ENCODE data around the gene LOXL4. TPM values are rescaled to one million over a fixed set of nuclear protein-coding genes. Genes with fewer than 3 reads are reported as not detected.

The LOXL4 gene
- polyA plus RNA-seq, 4 donors, result 3.4 to 4.9 (median 4.5) TPM

DNA sequence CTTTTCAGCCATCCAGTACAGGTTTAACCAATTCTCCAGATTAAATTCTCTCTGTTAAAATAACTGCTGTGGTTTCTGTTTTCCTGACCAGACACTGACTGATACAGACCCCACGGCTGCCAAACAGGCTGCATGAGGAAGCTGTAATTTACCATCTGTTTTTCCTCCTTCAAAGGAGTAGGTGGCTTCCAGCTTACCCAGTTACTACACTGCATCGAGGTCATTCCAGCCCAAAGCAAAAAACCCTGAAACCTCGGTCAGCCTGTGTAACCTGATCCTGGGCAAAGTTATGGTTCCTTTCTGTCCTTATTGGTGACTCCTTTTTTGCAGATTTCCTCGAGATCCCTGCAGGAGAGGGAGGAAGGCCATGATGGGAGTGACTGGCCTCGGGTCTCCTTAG lies 27.9 kb upstream of the LOXL4 start:
- no peak for DNase-seq (ENCODE audit: low read depth in 4 of 4, low spot score in 2 of 4)

- no peak for DNase-seq (ENCODE audit: low read depth in 4 of 4, low spot score in 2 of 4)
These were observed 27.4 kb upstream of the LOXL4 start for GRCh38 chr10:98295401-98295811.

GRCh38 chr10:98294270-98294627 lies 26.3 kb upstream of the LOXL4 start:
- DNase-seq (ENCODE audit: low read depth in 4 of 4, low spot score in 2 of 4), result no peak

- no peak for DNase-seq (ENCODE audit: low read depth in 4 of 4, low spot score in 2 of 4)
These were observed 25.7 kb upstream of the LOXL4 start for GRCh38 chr10:98293550-98294269.

- DNase-seq (ENCODE audit: low read depth in 4 of 4, low spot score in 2 of 4), result no peak
These were observed 25.0 kb upstream of the LOXL4 start for GRCh38 chr10:98292971-98293370.

DNA sequence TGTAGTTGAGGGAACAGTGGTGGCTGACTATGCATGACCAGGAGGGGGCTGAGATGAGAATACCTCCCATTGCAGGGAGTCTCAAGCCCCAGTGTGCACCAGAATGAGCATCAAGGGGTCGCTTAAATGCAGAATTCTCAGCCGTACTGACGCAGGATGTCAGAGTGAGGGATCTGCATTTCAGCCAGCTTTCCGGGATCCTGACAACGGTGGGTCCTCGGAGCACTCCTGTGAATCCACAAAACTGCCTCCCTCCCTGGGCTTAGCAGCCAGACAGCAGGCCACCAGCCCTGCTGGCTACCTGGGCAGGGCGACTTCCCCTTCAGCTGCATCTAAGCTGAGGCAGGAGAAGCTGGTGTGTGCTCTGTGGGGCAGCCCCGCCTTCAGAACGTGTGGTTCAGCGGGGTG lies 21.8 kb upstream of the LOXL4 start:
- DNase-seq (ENCODE audit: low read depth in 4 of 4, low spot score in 2 of 4), result no peak

DNA sequence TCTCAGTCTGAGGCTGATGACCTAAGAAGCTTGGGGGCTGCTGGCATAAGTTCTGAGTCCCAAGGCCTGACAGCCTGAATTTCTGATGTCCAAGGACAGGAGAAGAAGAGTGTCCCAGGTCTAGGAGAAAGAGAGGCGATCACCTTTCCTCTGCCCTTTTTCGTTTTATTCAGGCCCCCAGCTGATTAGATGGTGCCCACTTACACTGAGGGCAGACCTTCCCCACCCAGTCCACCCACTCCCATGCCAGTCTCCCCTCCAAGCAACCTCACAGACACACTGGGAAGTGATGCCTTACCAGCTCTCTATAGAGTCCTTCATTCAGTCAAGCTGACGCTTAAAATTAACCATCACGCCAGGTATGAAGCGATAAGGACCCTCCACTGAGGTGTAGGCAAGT lies 19.3 kb upstream of the LOXL4 start:
- no peak for DNase-seq (ENCODE audit: low read depth in 4 of 4, low spot score in 2 of 4)

GRCh38 chr10:98286419-98286818 lies 18.4 kb upstream of the LOXL4 start:
- DNase-seq (ENCODE audit: low read depth in 4 of 4, low spot score in 2 of 4), result no peak

- DNase-seq (ENCODE audit: low read depth in 4 of 4, low spot score in 2 of 4), result no peak
These were observed 17.4 kb upstream of the LOXL4 start for GRCh38 chr10:98285416-98285815.

DNA sequence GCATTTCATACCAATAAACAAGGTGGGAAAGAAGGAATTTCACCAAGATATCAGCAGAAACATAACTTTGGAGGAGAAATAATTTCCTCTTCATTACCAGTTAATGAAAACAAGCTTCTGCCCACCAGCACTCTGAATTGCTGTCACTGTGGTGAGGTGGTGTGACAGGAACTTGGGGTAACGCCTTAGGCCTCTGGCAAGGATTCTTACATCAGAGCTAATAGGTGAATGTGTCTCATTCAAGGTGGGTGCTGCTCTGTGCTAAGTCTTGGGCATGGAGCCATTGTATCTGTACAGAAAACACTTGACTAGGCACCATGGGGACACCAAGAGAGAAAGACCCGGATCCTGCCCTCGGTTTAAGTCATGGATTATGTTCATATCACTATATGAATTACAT lies 8.3 kb upstream of the LOXL4 start:
- DNase-seq (ENCODE audit: low read depth in 4 of 4, low spot score in 2 of 4), result no peak

- DNase-seq (ENCODE audit: low read depth in 4 of 4, low spot score in 2 of 4), result no peak
These were observed 6.6 kb upstream of the LOXL4 start for GRCh38 chr10:98274562-98274961.

- no peak for DNase-seq (ENCODE audit: low read depth in 4 of 4, low spot score in 2 of 4)
These were observed 5.3 kb upstream of the LOXL4 start for GRCh38 chr10:98273057-98273850.

- no peak for DNase-seq (ENCODE audit: low read depth in 4 of 4, low spot score in 2 of 4)
These were observed 4.7 kb upstream of the LOXL4 start for GRCh38 chr10:98272656-98273055.

DNA sequence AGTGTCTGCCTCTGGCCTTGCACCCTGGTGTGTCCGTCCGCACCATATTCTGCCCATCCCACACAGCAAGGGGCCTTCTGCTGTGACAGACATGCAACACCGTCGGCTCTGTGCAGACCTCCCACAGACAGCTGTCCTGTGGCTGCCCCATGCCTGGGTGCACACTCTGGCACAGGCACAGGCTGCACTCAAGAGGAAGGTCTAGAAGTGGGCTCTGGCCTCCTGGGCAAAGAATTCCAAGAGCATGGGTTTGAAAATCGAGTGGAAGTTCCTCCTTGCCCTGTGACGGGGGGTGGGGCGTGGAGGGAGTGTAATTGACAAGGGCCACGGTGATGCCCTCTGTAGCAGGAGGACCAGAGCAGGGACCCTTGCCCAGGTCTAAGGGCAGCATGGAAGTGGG lies 4.3 kb upstream of the LOXL4 start:
- no peak for DNase-seq (ENCODE audit: low read depth in 4 of 4, low spot score in 2 of 4)

GRCh38 chr10:98270786-98271185 lies 2.8 kb upstream of the LOXL4 start:
- DNase-seq (ENCODE audit: low read depth in 4 of 4, low spot score in 2 of 4), result no peak

- no peak for DNase-seq (ENCODE audit: low read depth in 4 of 4, low spot score in 2 of 4)
These were observed 2.2 kb upstream of the LOXL4 start for GRCh38 chr10:98270073-98270740.

GRCh38 chr10:98269435-98269912 lies 1.5 kb upstream of the LOXL4 start:
- DNase-seq (ENCODE audit: low read depth in 4 of 4, low spot score in 2 of 4), result no peak

GRCh38 chr10:98268694-98269431 lies 869 bp upstream of the LOXL4 start:
- DNase-seq (ENCODE audit: low read depth in 4 of 4, low spot score in 2 of 4), result no peak

- DNase-seq (ENCODE audit: low read depth in 4 of 4, low spot score in 2 of 4), result no peak
These were observed 713 bp downstream of the LOXL4 start for GRCh38 chr10:98267069-98267893.

DNA sequence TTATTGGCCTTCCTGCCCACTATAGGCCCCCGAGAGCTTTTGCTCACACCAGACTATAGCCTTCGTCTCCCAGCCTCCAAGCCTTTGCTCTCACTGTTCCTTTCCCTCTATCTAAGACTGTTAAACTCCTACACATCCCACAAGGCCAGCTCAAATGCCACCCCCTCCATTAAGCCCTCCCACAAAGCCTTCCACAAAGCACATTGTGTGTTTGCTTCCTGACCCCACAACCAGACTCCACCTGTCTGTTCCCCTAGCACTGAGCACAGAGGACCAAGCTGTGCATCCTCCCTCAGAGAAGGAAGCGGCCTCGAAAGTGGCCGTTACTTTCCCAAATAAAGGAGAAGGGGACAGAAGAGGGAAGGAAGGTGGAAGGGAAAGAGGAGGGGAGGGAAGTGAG lies 1.3 kb downstream of the LOXL4 start:
- no peak for DNase-seq (ENCODE audit: low read depth in 4 of 4, low spot score in 2 of 4)

Data from left renal cortex interstitium (tissue), 4 donors.